Right lobe of liver (tissue), 6 donors: ENCODE data around the gene IL6R. TPM values are rescaled to one million over a fixed set of nuclear protein-coding genes. Genes with fewer than 3 reads are reported as not detected.

Experiments used
- ATAC-seq, 4 donors: fragments of 200-7000 bp; cut with Tn5 transposase; one replicate each; pipeline ENCODE4 v1.9.1; 2020; ENCODE audit warnings: mild to moderate bottlenecking in 4 of 4, moderate library complexity in 4 of 4
- DNase-seq, 3 donors: peaks; one replicate each; pipeline ENCODE4 v3.0.0-alpha.2; 2020
- H3K27ac ChIP-seq, 3 donors: fragments of 200-600 bp; one replicate each; pipeline ENCODE4 v1.8.0; 2022
- H3K27me3 ChIP-seq, 2 donors: fragments of 200-600 bp; one replicate each; pipeline ENCODE4 v1.8.0; 2022
- H3K36me3 ChIP-seq, 4 donors: fragments of 200-600 bp; sonication (generic) in 1 of 4; one replicate each; pipeline versions ENCODE4 v1.5.1 to v1.8.0; 2017 to 2022; ENCODE audit warnings: control low read depth in 1 of 4
- H3K4me1 ChIP-seq, 4 donors: fragments of 200-600 bp; sonication (generic) in 1 of 4; one replicate each; pipeline versions ENCODE4 v1.5.1 to v1.8.0; 2017 to 2022; ENCODE audit warnings: control low read depth in 1 of 4
- H3K4me3 ChIP-seq, 3 donors: fragments of 200-600 bp; one replicate each; pipeline ENCODE4 v1.8.0; 2022
- H3K9me3 ChIP-seq, 4 donors: fragments of 200-600 bp; sonication (generic) in 1 of 4; one replicate each; pipeline versions ENCODE4 v1.5.1 to v1.8.0; 2017 to 2022; ENCODE audit warnings: control low read depth in 1 of 4
- POLR2A ChIP-seq: fragments of 450-650 bp; IDR thresholded peaks from one replicate; pipeline ENCODE4 v1.6.1; 2017; ENCODE audit warnings: antibody characterized with exemption, mild to moderate bottlenecking
- WGBS: methylation state at CpG from one replicate; pipeline ENCODE4 v1.1.6; 2018; ENCODE audit warnings: low coverage, low lambda C conversion rate; ENCODE audit not compliant: insufficient coverage; ENCODE audit errors: missing lambda C conversion rate; 5-methylcytosine and 5-hydroxymethylcytosine counted together
- intact Hi-C, 2 donors: fragments of 100-400 bp; cut with DNase I; formaldehyde crosslinking; loops; one replicate each; pipeline versions ENCODE4 v1.11.2 to v1.14.1; 2022
- total RNA-seq, 6 experiments: library from RNA; depleted of rRNA in 2 of 6; stranded (reverse); fragments of >200 nt in 2 of 6; fragmentation: NEBNext Ultra II Directional in 3 of 6; extraction: Animal tissue kit (Norgen Biotek cat#: 25700) in 3 of 6; gene quantifications; one replicate each; pipeline versions ENCODE4 v1.1.0 to v1.2.4, GENCODE V29; 2016 to 2023
- TF ChIP-seq, protein P1 (sequence below), 4 donors: fragments of 200-600 bp in 3 of 4; fragments of 450-650 bp in 1 of 4; IDR thresholded peaks; one replicate each; pipeline versions ENCODE4 v1.5.1 to v1.8.0; 2016 to 2022; ENCODE audit warnings: antibody characterized with exemption in 4 of 4, mild to moderate bottlenecking in 2 of 4
- donor health status: DM: no; HTN: yes; CAD: no.
- donor health status: DM: no; HTN: no; CAD: no.
- donor health status: DM: no; HTN: no; CAD: no.
- donor health status: DM: no; HTN: yes; CAD: no.
- donor health status: DM: no; HTN: yes; CAD: no.

The IL6R gene
- total RNA-seq, 6 experiments from 2014 or later, result 32.2 to 145 (median 68.2) TPM

DNA sequence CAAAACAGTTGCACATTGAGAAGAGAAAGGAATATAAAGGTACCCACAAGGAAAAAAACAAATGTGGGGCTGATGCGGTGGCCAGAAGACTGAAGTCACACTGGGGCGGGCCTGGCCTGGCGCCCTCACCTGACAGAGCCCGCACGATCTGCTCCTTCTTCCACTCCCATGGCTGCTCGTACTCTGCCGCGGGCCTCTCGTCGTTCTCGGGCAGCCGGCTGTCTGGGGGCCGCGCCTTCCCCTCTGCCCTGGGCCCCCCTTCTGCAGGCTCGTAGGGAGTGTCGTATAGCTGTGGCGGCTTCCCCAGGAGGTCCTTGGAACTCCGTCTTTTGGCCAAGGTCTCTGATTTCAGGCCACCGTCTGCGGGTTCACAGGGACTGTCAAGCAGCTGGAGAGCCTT, 83.8 kb downstream of the IL6R start:
- Histone ChIP-seq H3K9me3 (no peaks in the 10 kb centered on the region), H3K27ac (no peak overlapping the region), H3K36me3 (no peaks in the 10 kb centered on the region), H3K4me3 (no peak overlapping the region), H3K4me1 (peaks cover 0 to 25% (median 5%) of the 10 kb centered on the region in 4 donors), H3K27me3 (no peaks in the 10 kb centered on the region)
- ATAC-seq (no peak), DNase-seq (no peak)
- TF ChIP-seq, protein P1, sequence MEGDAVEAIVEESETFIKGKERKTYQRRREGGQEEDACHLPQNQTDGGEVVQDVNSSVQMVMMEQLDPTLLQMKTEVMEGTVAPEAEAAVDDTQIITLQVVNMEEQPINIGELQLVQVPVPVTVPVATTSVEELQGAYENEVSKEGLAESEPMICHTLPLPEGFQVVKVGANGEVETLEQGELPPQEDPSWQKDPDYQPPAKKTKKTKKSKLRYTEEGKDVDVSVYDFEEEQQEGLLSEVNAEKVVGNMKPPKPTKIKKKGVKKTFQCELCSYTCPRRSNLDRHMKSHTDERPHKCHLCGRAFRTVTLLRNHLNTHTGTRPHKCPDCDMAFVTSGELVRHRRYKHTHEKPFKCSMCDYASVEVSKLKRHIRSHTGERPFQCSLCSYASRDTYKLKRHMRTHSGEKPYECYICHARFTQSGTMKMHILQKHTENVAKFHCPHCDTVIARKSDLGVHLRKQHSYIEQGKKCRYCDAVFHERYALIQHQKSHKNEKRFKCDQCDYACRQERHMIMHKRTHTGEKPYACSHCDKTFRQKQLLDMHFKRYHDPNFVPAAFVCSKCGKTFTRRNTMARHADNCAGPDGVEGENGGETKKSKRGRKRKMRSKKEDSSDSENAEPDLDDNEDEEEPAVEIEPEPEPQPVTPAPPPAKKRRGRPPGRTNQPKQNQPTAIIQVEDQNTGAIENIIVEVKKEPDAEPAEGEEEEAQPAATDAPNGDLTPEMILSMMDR (IDR thresholded peaks at IDR 0.05), result no peak
- no peak for TF ChIP-seq POLR2A
- intact Hi-C loops, result no loop called here
- WGBS, result 87% methylated on average over 4 of the region's 20 CpGs

DNA sequence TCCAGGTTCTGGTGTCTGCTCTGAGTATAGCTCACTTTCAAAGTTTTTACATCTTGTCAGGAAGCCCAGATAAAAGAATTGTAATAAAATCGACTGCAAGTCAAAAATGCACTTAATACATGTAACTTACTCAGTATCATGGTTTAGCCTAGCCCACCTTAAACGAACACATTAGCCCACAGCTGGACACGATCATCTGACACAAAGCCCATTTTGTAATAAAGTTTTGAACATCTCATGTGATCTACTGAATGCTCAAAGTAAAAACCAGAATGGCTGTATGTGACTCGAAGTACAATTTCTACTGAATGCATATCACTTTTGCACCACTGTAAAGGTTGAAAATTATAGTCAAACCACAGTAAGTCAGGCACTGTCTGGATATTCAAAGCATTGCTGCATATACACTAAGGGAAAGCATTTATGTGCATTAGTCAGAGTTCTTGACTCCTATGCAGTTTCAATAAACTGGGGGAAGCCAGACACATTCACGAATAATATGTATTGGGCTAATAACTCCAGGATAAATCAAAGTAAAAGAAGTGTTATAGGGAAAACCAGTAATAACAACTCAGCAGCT, 84.6 kb downstream of the IL6R start:
- Histone ChIP-seq H3K27me3 (no peaks in the 10 kb centered on the region), H3K36me3 (no peaks in the 10 kb centered on the region), H3K4me3 (no peak overlapping the region), H3K9me3 (no peaks in the 10 kb centered on the region), H3K27ac (no peak overlapping the region), H3K4me1 (peaks cover 0 to 26% (median 5%) of the 10 kb centered on the region in 4 donors)
- no peak for ATAC-seq
- WGBS, result 58% methylated on average over 5 of the region's 5 CpGs
- intact Hi-C loops, result no loop called here
- no peak for DNase-seq
- TF ChIP-seq, protein P1 (IDR thresholded peaks at IDR 0.05), result no peak
- TF ChIP-seq POLR2A, result no peak

DNA sequence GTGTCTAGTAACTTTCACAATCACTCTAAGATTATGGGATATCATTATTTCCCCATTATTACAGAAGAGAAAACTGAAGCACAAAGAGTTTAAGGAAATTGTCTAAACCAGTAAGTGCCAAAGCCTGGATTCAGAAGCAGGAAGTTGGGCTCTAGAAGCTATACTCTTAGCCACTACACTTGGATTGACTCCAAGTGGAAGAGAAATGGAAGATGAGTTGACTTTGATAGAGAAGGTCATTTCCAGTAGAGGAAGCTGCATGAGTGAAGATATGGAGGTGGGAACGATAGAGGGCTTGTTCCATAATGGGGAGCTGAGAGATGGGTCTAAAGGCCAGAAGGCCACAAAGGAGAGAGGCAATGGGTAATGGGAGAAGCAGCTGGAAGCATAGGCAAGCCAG, 85.2 kb downstream of the IL6R start:
- Histone ChIP-seq H3K36me3 (no peaks in the 10 kb centered on the region), H3K4me1 (peaks cover 0 to 24% (median 5%) of the 10 kb centered on the region in 4 donors), H3K27me3 (no peaks in the 10 kb centered on the region), H3K9me3 (no peaks in the 10 kb centered on the region), H3K27ac (no peak overlapping the region), H3K4me3 (no peak overlapping the region)
- 50% methylated on average over 1 of the region's 1 CpG for WGBS
- TF ChIP-seq, protein P1 (IDR thresholded peaks at IDR 0.05), result no peak
- no peak for TF ChIP-seq POLR2A
- intact Hi-C loops, result no loop called here
- ATAC-seq, result peak; percentile 19 to 45 (median 34)
- DNase-seq, result no peak

DNA sequence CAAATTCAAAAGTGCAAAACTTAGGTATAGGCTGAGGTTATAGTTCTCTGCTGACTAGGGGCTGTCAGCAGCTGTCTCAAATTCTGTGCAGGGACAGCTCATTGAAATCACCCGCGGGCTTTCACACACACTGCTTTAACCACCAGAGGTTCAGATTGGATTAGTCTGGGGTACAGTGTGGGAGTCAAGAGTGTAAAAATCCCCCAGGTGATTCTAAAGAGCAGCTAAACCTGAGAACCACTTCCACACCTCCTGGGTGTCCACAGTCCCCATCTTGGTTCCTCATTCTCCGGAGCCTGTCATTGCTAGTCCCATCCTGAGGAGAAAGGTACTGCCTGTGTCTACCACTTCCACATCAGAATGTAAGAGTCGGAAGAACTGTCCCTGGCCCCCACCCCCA, 87.0 kb downstream of the IL6R start:
- no peak for TF ChIP-seq POLR2A
- TF ChIP-seq, protein P1 (IDR thresholded peaks at IDR 0.05), result no peak
- no peaks in the 10 kb centered on the region for H3K36me3 ChIP-seq
- ATAC-seq, result no peak
- no peak overlapping the region for H3K27ac ChIP-seq
- no peaks in the 10 kb centered on the region for H3K9me3 ChIP-seq
- no peak for DNase-seq
- no peaks in the 10 kb centered on the region for H3K27me3 ChIP-seq
- intact Hi-C loops, result no loop called here
- no peak overlapping the region for H3K4me3 ChIP-seq
- 63% methylated on average over 3 of the region's 4 CpGs for WGBS
- peaks cover 0 to 24% (median 2%) of the 10 kb centered on the region in 4 donors for H3K4me1 ChIP-seq
